ENCODE results near the gene P2RY12.

DNA sequence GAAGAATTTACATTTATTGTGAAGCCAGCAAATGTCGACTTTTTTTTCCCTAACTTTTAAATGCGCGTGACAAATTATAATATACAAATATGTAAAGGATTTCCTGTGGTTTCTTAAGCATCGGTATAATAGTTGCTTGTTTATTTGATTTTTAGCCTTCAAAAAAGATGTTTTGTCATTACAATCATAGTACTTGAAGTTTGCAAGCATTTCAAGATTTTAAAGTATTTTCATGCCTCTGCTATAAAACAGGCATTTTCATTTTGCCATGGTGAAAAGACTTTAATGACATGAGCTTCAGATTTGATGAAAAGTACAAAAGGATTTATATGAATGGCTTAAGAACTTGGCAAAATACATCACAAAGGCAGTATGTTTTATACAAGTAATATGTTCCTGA lies 9.4 kb upstream of the P2RY12 start:
- no peak for TF ChIP-seq ZNF24 (IDR thresholded peaks at IDR 0.05)
- no peak for TF ChIP-seq ARHGAP35 (IDR thresholded peaks at IDR 0.05; ENCODE audit: partially characterized antibody)
- TF ChIP-seq, protein P1, sequence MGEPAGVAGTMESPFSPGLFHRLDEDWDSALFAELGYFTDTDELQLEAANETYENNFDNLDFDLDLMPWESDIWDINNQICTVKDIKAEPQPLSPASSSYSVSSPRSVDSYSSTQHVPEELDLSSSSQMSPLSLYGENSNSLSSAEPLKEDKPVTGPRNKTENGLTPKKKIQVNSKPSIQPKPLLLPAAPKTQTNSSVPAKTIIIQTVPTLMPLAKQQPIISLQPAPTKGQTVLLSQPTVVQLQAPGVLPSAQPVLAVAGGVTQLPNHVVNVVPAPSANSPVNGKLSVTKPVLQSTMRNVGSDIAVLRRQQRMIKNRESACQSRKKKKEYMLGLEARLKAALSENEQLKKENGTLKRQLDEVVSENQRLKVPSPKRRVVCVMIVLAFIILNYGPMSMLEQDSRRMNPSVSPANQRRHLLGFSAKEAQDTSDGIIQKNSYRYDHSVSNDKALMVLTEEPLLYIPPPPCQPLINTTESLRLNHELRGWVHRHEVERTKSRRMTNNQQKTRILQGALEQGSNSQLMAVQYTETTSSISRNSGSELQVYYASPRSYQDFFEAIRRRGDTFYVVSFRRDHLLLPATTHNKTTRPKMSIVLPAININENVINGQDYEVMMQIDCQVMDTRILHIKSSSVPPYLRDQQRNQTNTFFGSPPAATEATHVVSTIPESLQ (CRISPR knock-in tag; IDR thresholded peaks at IDR 0.05) = no peak
- TF ChIP-seq EZH2 (IDR thresholded peaks at IDR 0.05; ENCODE audit: borderline replicate concordance, low read depth, low read length) = no peak

Measured in K562 (cell line).